Karpas-422 (cell line): ENCODE measurements around the gene MSI1. TPM values are rescaled to one million over a fixed set of nuclear protein-coding genes. Genes with fewer than 3 reads are reported as not detected.

Experiments used
- DNase-seq: peaks from one replicate; pipeline ENCODE4 v3.0.0-alpha.2; 2015
- H2AFZ ChIP-seq: fragments of 200-600 bp; sonication (generic); 2 replicates; pipeline ENCODE4 v1.6.1; 2014; ENCODE audit warnings: antibody characterized with exemption, low read length, mixed read lengths
- H3K27ac ChIP-seq: fragments of 200-600 bp; sonication (generic); 2 replicates; pipeline ENCODE4 v1.5.1; 2014; ENCODE audit warnings: mild to moderate bottlenecking, low read length, moderate library complexity
- H3K27me3 ChIP-seq: fragments of 200-600 bp; sonication (generic); 2 replicates; pipeline ENCODE4 v1.6.1; 2014; ENCODE audit warnings: low read length, mixed read lengths
- H3K36me3 ChIP-seq: fragments of 200-600 bp; sonication (generic); 2 replicates; pipeline ENCODE4 v1.6.1; 2014; ENCODE audit warnings: low read length, mixed read lengths; ENCODE audit not compliant: insufficient read depth
- H3K4me1 ChIP-seq: fragments of 200-600 bp; sonication (generic); 2 replicates; pipeline ENCODE4 v1.6.1; 2014; ENCODE audit warnings: mild to moderate bottlenecking, low read length, mixed read lengths
- H3K4me2 ChIP-seq: fragments of 200-600 bp; sonication (generic); 2 replicates; pipeline ENCODE4 v1.6.1; 2014; ENCODE audit warnings: low read length, low read depth, mild to moderate bottlenecking; ENCODE audit not compliant: poor library complexity, severe bottlenecking
- H3K4me3 ChIP-seq: fragments of 200-600 bp; sonication (generic); 2 replicates; pipeline ENCODE4 v1.5.1; 2014; ENCODE audit warnings: mild to moderate bottlenecking, antibody characterized with exemption, low read length, mixed read lengths
- H3K79me2 ChIP-seq: fragments of 200-600 bp; sonication (generic); 2 replicates; pipeline ENCODE4 v1.6.1; 2014; ENCODE audit warnings: mild to moderate bottlenecking, low read length, mixed read lengths
- H3K9ac ChIP-seq: fragments of 200-600 bp; sonication (generic); 2 replicates; pipeline ENCODE4 v1.6.0; 2014; ENCODE audit warnings: low read length
- H3K9me2 ChIP-seq: fragments of 200-600 bp; sonication (generic), shearing (Covaris generic); replicated peaks from 2 replicates; pipeline ENCODE4 v1.6.0; 2014; ENCODE audit warnings: mild to moderate bottlenecking, low read length, moderate library complexity; ENCODE audit not compliant: insufficient read depth
- H3K9me3 ChIP-seq: fragments of 300-700, 200-600 bp; sonication (generic); 2 replicates; pipeline ENCODE4 v1.6.1; 2014; ENCODE audit warnings: low read length, mixed read lengths
- H4K20me1 ChIP-seq: fragments of 200-600 bp; sonication (generic); 2 replicates; pipeline ENCODE4 v1.6.1; 2014; ENCODE audit warnings: mild to moderate bottlenecking, antibody characterized with exemption, low read length, low read depth; ENCODE audit not compliant: insufficient read depth
- small RNA-seq: library from RNA; depleted of rRNA; stranded (forward); fragments of <200 nt; gene quantifications from one replicate; pipeline ENCODE3, GENCODE V24; 2014
- total RNA-seq: library from RNA; depleted of rRNA; stranded (reverse); fragments of >200 nt; shearing (Covaris generic); gene quantifications from 2 replicates; pipeline ENCODE4 v1.2.3, GENCODE V29; 2014; ENCODE audit warnings: low replicate concordance; rRNA removed

MSI1 gene
- total RNA-seq, 1 experiment from 2014 or later = not detected

DNA sequence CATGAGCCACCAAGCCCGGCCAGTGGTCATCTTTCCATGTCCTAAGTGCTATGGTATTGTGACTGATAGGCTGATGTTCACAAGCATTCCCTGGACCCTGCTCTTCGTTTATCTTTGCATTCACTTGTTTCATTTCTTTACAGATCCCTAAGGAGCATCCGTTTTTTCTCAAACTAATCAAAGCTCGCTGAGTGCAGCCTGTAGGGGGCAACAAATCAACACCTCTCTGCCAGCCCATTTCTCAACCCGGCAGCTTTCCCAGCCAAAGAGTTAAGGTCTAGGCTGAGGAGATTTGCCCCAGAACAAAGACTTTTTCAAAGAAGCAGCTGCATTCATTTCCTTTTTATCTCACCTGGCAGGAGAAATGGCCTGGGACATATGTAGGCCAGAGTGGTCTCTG lies 54.7 kb downstream of the MSI1 start:
- H3K9me3 ChIP-seq = no peaks in the 10 kb centered on the region

DNA sequence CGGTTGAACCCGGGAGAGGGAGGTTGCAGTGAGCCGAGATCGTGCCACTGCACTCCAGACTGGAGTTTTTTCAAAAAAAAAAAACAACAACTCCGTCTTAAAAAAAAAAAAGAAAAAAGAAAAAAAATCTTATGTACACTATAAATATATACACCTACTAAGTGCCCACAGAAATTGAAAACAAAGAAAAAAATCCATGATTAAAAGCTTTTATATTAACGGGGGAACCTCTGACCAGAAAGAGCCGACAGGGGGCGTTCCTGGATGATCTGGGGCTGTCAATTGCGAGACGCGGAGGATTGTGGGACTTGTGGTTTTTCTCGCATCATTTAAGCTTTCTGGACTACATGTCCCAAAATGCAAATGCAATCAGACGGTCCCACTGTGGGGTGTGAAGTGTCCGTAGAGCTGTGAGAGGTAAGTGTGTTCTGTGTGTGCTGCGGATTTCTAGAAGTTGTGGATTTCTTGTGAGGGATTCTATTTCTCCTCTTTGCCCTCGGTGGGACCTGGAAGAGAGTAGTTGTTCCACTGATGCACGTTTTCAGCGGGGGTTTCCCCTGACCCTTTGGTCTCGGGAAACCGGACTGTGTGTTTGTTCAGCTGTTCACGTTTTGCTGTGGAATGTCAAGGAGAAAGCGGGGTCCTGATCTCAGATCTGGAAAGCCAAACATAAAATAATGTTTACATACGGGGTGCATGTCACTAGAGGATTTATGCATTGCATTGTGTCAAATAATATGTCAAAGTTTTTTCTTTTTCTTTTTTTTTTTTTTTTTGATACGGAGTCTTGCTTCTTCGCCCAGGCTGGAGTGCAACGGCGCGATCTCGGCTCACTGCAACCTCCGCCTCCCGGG lies 66.8 kb downstream of the MSI1 start, which contains the start of gene SIRT4:
Gene SIRT4 (plus strand): TSS at position 360 of the 854 bp plus-strand sequence. CDS start 1,241 bp downstream, outside the sequence.
- Histone ChIP-seq H3K79me2 (no peaks in the 10 kb centered on the region), H2AFZ (peak within 1 kb of the TSS; percentile 95), H3K4me3 (peak within 1 kb of the TSS; percentile 61), H3K27me3 (no peaks in the 10 kb centered on the region), H3K9ac (peak within 1 kb of the TSS; percentile 64), H3K9me3 (no peaks in the 10 kb centered on the region), H3K4me2 (peak within 1 kb of the TSS; percentile 68), H3K4me1 (peaks cover 8% of the 10 kb centered on the region), H4K20me1 (no peaks in the 10 kb centered on the region), H3K36me3 (no peaks in the 10 kb centered on the region), H3K27ac (no peak within 1 kb of the TSS), H3K9me2 (no peaks in the 10 kb centered on the region)
- peak; percentile 96 for DNase-seq

More for the DNA sequence above, 54.7 kb downstream of the MSI1 start:
- H3K9me2 ChIP-seq = no peaks in the 10 kb centered on the region
- DNase-seq = peak; percentile 65
- H4K20me1 ChIP-seq = no peaks in the 10 kb centered on the region
- H3K36me3 ChIP-seq = no peaks in the 10 kb centered on the region
- no peak overlapping the region for H3K4me2 ChIP-seq
- H3K27ac ChIP-seq = no peak overlapping the region
- H3K27me3 ChIP-seq = no peaks in the 10 kb centered on the region
- no peak overlapping the region for H3K4me3 ChIP-seq
- H3K4me1 ChIP-seq = peaks cover 11% of the 10 kb centered on the region
- no peak overlapping the region for H3K9ac ChIP-seq
- no peak overlapping the region for H2AFZ ChIP-seq
- H3K79me2 ChIP-seq = no peaks in the 10 kb centered on the region

DNA sequence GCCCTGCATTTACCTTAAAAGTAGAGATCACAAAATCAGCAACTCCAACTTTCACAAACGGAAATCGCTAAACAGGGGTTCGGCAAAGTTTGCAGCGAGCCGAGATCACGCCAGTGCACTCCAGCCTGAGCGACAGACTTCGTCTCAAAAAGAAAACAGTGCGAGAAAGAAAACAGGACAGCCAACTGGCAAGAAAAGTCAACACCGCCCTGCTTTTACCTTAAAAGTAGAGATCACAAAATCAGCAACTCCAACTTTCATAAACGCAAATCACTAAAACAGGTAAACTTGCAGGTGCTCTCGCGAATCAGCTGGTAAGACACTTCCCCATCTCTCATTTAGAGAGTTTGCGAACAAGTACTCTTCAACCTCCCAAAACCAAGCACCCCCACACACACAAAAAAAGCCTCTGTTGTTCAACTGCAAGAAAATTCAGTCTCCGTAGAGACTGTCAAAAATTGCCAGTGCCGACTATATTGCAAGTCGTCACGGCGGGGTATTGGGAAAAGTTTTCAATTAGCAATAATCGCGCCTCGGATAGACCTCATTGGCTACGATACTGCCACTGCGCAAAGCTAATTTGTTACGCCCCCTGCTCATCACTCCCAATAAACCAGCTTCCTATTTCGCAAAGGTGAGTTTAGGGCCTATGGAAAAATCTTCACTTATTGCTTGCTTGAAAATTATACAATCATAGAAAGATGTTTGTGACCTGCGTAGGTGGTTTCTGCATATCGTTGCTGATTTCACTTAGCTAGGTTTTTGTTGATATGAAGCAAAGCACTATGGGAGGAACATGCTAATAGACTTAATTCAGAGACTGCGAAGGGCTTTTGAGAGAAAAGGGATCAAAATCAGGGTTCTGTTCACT lies 76.1 kb downstream of the MSI1 start, which contains the start of gene RNU4-1:
Gene RNU4-1 (minus strand): TSS at position 577 of the 871 bp plus-strand sequence.
- H3K79me2 ChIP-seq = no peaks in the 10 kb centered on the region
- H3K9me3 ChIP-seq = no peaks in the 10 kb centered on the region
- H3K27me3 ChIP-seq = no peaks in the 10 kb centered on the region
- H3K27ac ChIP-seq = peak within 1 kb of the TSS; percentile 81
- no peaks in the 10 kb centered on the region; the same call in 1 of the 2 replicates for H4K20me1 ChIP-seq
- H3K4me1 ChIP-seq = peaks cover 25% of the 10 kb centered on the region
- peak; percentile 97 for DNase-seq
- peak within 1 kb of the TSS; percentile 69 for H3K9ac ChIP-seq
- H3K4me2 ChIP-seq = peak within 1 kb of the TSS; percentile 78
- H2AFZ ChIP-seq = peak within 1 kb of the TSS; percentile 76; the same call in 1 of the 2 replicates
- H3K36me3 ChIP-seq = no peaks in the 10 kb centered on the region
- peak within 1 kb of the TSS; percentile 66 for H3K4me3 ChIP-seq
- H3K9me2 ChIP-seq = no peaks in the 10 kb centered on the region

DNA sequence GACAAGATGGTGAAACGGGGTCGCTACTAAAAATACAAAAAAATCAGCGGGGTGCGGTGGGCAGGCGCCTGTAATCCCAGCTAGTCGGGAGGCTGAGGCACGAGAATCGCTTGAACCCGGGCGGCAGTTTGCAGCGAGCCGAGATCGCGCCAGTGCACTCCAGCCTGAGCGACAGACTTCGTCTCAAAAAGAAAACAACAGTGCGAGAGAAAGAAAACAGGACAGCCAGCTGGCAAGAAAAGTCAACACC lies 76.6 kb downstream of the MSI1 start:
- no peaks in the 10 kb centered on the region for H3K79me2 ChIP-seq
- H3K27ac ChIP-seq = peak overlapping the region; percentile 81
- no peaks in the 10 kb centered on the region for H3K27me3 ChIP-seq
- H3K9me3 ChIP-seq = no peaks in the 10 kb centered on the region
- H4K20me1 ChIP-seq = no peaks in the 10 kb centered on the region; the same call in 1 of the 2 replicates
- no peaks in the 10 kb centered on the region for H3K9me2 ChIP-seq
- peak overlapping the region; percentile 78 for H3K4me2 ChIP-seq
- H3K36me3 ChIP-seq = no peaks in the 10 kb centered on the region
- no peak overlapping the region for H2AFZ ChIP-seq
- H3K4me3 ChIP-seq = peak overlapping the region; percentile 66
- peaks cover 25% of the 10 kb centered on the region for H3K4me1 ChIP-seq
- no peak for DNase-seq
- peak overlapping the region; percentile 69 for H3K9ac ChIP-seq

Small RNA genes within 50 kb of the gene (small RNA-seq; reads per million reads assigned to genes)
- gene RNU4-1 (2,377 reads per million, percentile 100 among the genes with 10 or more reads in this experiment), gene RNU4-2 (587 reads per million, percentile 100 among the genes with 10 or more reads in this experiment), gene RNU6-1088P (not detected)

Other genes starting within 250 kb of the MSI1 start
- 53.6 and 75.2 TPM in 2 replicates for gene GCN1, start 174.4 kb downstream of the MSI1 start, total RNA-seq
- gene RPLP0, start 168.1 kb downstream of the MSI1 start, total RNA-seq = 4,777 and 6,150 TPM in 2 replicates
- 1.9 and 2.5 TPM in 2 replicates for gene PXN, start 103.4 kb downstream of the MSI1 start, total RNA-seq
- gene RNU4-2, start 77.3 kb downstream of the MSI1 start, total RNA-seq = under 0.01 TPM in 2 replicates
- gene RNU4-1, start 75.9 kb downstream of the MSI1 start, total RNA-seq = under 0.01 TPM in 2 replicates
- 0.54 and 0.67 TPM in 2 replicates for gene SIRT4, start 66.8 kb downstream of the MSI1 start, total RNA-seq
- not detected in 2 replicates for gene PLA2G1B, start 41.4 kb downstream of the MSI1 start, total RNA-seq
- 542 and 565 TPM in 2 replicates for gene COX6A1, start 68.9 kb upstream of the MSI1 start, total RNA-seq
- gene TRIAP1, start 77.2 kb upstream of the MSI1 start, total RNA-seq = 15.6 and 26.1 TPM in 2 replicates
- 18.7 and 21.9 TPM in 2 replicates for gene GATC, start 77.3 kb upstream of the MSI1 start, total RNA-seq
- gene SRSF9, start 100.6 kb upstream of the MSI1 start, total RNA-seq = 158 and 213 TPM in 2 replicates
- gene DYNLL1, start 126.9 kb upstream of the MSI1 start, total RNA-seq = 237 and 308 TPM in 2 replicates
- gene COQ5, start 160.0 kb upstream of the MSI1 start, total RNA-seq = 26.3 and 31.5 TPM in 2 replicates
- 59.8 and 65.5 TPM in 2 replicates for gene RNF10, start 165.2 kb upstream of the MSI1 start, total RNA-seq
- gene POP5, start 212.2 kb upstream of the MSI1 start, total RNA-seq = 69.1 and 72.9 TPM in 2 replicates